NCI-H510A (cell line): ENCODE measurements around the gene TAF7.
"Not testable (repeated sequence)": the region's sequence is repeated elsewhere in the genome, so short reads cannot be mapped to it uniquely, and the experiment has no call there.

Experiments
- DNase-seq: peaks from one replicate; lab custom pipeline; 2025; lab: John Stamatoyannopoulos, UW

The TAF7 gene

DNA sequence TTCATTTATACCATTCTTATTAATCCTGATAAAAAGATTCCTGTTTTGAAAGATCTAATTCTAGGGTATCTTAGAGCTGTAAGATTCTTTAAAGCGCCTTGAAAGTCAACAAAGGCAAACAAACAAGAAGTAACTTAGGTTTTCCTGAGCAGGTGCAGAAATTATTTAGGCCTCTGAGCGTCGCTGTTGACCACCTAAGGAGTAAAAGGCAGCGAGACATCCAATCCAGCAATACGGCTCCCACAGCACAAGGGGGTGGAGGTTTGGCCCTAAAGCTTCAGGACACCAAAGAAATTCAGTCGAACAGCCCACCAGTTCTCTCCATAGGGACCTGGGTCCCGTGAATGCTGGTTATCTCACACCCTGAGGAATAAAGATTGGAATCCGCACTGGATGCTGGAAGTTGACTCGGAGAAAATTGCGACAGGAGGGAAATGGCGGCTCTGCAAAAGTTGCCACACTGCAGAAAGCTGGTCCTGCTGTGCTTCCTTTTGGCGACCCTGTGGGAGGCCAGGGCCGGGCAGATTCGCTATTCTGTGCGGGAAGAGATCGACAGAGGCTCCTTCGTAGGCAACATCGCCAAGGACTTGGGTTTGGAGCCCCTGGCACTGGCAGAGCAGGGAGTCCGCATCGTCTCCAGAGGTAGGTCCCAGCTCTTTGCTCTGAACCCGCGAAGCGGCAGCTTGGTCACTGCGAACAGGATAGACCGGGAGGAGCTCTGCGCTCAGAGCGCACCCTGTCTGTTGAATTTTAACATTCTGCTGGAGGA lies 18.1 kb upstream of the TAF7 start, which contains the start of gene PCDHGA2:
PCDHGA2 (plus strand) TSS at position 223 of the 769 bp plus-strand sequence.
- DNase-seq, result no peak

DNA sequence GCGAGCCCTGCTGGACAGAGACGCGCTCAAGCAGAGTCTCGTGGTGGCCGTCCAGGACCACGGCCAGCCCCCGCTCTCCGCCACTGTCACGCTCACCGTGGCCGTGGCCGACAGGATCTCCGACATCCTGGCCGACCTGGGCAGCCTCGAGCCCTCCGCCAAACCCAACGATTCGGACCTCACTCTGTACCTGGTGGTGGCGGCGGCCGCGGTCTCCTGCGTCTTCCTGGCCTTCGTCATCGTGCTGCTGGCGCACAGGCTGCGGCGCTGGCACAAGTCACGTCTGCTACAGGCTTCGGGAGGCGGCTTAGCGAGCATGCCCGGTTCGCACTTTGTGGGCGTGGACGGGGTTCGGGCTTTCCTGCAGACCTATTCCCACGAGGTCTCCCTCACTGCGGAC lies 12.0 kb upstream of the TAF7 start:
- DNase-seq, result not testable (repeated sequence)

DNA sequence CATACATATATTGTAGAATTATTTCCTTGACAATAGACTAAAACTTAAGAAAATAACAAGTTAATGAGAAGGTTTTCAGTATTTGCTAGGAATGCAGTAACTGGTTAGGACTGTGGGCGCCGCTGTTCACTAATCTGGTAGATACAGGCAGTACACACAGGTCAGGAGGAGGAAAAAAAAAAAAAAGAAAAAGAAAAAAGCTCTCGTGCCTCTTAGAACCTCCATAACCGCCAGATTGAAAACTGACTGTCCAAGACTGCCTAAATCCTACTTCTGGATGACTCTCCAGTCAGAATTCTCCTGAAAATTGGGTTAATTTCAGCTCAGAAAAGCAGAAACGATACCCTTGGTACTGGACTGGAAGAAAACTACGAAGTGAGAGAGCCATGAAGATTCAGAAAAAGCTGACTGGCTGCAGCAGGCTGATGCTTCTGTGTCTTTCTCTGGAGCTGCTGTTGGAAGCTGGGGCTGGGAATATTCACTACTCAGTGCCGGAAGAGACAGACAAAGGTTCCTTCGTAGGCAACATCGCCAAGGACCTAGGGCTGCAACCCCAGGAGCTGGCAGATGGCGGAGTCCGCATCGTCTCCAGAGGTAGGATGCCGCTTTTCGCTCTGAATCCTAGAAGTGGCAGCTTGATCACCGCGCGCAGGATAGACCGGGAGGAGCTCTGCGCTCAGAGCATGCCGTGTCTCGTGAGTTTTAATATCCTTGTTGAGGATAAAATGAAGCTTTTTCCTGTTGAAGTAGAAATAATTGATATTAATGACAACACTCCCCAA lies 9.9 kb upstream of the TAF7 start, which contains the start of gene PCDHGA1:
PCDHGA1 (plus strand) TSS at position 216 of the 782 bp plus-strand sequence.
- DNase-seq, result no peak

DNA sequence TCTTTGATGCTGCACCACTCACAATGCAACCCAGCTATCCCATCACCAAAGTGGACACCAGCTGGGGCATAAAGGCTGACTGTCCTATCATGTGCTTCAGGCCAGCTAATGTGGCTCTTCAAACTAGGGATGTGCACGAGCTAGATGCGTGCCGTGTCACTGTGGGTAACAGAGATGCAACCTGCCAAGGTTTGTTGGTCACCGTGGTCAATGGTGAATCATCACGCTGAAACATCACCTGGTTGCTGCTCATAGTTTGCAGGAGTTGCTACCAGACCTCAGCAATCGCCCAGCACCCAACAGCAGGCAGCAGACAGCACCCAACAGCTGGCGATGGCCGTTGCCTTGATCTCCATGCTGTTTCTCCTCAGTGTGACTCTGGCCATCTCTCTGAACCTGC lies 7.6 kb upstream of the TAF7 start:
- DNase-seq, result no peak

DNA sequence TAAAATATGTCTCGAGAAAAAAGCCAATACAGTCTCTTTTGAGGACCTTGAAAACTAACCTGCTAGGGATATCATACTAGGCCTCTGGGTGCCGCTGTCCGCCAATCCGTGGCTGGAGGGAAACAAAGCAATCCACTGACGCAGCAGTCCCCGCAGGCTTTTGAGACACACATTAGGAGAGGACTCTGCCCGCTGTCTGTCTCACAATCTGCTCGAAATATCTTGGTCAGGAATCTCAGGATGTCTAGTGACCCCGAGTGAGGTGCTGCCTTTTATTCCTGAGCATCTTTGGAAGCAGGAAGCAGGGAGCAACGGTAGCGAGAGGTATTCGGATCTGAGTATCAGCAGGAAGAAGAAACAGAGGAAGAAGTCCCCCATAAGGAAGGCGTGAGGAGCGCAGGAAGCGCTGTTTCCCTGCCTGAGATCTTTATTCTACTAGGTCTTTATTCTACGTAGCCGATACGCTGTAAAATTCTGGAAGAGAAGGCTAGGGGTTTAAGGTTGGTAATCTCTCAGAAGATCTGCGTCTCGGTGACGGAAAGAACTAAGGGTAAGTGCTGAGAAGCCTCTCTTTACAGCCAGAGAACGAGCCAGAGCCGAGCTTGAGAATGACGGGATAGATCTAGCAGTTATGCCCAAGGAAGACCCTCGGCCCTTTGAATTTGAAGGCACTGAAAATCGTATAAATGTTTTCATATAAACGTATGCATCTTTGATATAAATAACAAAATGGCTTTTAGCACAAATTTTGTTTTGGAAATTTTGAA lies 5.7 kb upstream of the TAF7 start:
- DNase-seq, result no peak

DNA sequence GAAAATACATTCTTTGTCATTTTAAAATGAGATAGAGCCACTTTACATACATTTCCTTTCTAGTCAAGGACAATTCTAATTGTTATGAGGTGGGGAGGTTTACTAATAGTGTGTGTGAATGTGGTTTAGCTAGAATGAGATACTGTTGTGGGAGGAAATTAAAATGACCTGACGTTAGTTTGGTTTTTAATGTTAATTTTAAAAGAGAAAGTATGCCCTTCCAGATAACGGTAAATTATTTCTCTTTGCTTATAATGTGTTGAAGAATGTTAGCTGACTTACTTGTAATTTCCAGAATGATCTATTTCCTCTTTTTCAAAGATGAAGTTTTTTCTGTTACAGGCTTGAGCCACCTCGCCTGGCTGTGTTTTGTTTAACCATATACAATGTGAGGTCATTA lies 1.7 kb upstream of the TAF7 start:
- DNase-seq, result no peak

DNA sequence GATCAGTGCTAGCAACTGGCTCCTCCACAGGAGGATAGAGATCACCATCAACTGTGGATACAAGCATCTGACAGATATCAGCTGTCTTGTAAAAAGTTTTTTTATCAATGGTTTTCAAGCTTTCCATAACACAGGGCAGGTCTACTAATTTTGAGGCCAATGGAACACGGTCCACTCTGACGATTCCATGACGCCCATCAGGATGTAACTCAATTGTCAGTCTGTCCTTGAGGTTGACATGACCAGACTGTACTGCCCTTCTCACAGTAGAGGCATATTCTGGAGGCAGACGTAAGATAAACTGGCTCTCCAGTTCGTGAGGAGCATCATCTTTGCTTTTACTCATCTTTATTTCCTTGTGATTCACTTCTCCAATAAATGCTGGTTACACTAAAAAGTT lies 885 bp downstream of the TAF7 start:
- no peak for DNase-seq

DNA sequence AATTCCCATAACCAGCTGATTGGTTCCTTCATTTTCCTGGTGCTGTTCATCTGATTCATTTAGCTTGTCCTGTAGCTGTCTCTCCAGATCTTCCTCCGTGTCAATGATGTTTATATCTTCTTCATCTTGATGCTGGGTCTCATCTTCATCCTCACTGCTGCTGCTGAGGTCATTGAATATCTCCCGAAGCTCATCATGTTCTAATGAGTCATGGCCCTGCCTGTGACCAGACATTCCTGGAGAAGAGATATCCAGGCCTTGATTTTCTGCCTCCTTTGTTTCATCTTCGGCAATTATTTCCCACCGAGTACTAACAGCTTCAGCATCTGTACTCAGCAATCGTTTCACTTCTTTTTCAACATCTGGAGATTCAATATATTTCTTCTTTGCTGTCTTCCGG lies 1.4 kb downstream of the TAF7 start:
- no peak for DNase-seq

DNA sequence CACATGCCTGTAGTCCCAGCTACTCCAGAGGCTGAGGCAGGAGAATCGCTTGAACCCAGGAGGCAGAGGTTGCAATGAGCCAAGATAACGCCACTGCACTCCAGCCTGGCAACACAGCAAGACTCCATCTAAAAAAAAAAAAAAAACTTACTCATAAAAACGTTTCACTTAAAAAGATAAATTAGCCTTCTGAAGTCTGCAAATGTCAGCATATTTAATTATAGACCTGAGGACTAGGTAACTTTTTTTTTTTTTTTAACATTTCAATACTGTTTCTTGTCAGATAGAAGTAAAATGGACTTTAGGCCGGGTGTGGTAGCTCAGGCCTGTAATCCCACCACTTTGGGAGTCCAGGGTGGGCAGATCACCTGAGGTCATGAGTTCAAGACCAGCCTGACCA lies 3.6 kb downstream of the TAF7 start:
- DNase-seq, result not testable (repeated sequence)

DNA sequence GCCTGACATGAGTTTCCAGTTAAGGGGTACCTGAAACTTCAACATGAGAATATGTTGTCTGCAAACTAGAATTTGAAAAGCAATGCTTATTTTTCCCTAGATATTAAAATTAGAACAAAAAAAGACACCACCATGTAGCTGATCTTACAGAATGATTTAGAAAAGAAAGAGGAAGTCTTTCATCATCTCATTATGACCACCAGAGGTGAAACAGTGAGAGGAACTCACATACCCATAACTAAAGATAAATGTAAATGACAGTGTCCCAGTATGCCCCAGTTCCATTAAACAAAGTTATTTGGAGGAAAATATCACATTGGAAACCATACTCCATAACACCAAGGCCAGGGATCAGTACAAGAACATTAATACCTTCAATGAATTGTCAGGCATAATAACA lies 6.9 kb downstream of the TAF7 start:
- no peak for DNase-seq

DNA sequence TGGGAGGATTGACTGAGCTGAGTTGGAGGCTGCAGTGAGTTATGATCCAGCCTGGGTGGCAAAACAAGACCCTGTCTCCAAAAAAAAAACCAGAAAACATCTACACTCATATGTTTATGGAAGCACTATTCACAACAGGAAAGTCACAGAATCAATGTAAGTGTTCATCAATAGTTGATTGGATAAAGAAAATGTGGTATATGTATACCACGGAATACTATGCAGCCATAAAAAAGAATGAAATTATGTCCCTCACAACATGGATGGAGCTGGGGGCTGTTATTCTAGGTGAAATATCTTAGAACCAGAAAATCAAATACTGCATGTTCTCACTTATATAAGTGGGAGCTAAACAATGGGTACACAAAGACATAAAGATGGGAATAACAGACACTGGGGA lies 14.0 kb downstream of the TAF7 start:
- no peak for DNase-seq

DNA sequence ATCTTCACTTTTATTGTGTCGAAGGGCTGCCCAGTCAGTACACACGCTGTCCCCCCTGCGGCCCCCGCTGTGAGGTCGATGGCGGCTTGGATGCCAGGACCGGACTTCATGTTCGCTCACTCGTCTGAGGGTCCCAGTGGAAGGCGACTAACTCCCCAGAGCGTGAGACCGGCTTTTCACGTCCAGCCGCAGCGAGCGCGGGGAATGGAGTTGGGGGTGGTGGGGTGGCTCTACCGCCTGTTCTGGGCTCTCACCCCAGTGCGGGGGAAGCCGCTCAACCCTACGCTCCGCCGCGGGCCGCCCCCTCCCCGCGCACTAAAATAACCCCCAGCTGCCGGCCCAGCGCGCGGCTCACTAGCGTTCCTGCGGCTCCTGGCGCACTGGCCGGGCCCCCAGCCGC lies 16.8 kb downstream of the TAF7 start, which contains the start of gene SLC25A2:
SLC25A2 (minus strand) TSS at position 294 of the 400 bp plus-strand sequence; CDS start at position 110, 184 bp downstream.
- DNase-seq, result no peak

DNA sequence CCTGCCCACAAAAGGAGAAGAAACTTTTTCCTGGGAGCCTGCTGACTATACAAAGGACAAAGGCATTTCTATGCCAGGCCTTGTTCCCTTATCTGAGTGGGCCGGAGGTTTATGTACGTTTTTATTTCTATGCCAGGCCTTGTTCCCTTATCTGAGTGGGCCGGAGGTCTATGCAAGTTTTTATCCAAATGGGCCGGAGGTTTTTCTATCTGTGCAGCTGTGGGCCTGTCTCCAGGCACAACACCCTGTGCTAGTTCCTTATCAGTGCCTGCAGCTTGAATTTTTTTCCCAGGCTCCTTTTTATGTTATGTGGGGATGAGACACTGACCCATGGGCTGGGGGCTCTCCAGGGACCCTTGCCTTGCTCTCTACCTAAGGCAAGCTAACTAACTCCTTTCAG lies 22.2 kb downstream of the TAF7 start:
- DNase-seq, result no peak

DNA sequence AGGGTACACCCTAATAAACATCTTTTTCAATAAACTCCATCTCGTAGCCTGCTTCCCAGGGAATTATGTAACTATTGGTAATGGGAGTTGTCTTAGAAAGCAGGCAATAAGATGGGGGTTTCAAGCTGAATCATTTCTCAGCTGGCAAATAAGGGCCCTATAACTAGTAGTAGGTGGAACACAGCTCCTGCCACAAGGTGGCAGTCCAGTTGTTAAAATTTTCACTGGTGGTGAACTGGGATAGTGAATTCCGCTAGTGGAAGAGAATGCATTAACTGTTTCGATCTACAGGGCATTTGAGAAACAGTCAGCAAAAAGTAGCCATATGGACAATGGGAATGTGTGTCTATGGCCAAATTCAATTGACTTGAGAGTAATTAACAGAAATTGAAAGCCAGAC lies 47.7 kb downstream of the TAF7 start:
- no peak for DNase-seq

DNA sequence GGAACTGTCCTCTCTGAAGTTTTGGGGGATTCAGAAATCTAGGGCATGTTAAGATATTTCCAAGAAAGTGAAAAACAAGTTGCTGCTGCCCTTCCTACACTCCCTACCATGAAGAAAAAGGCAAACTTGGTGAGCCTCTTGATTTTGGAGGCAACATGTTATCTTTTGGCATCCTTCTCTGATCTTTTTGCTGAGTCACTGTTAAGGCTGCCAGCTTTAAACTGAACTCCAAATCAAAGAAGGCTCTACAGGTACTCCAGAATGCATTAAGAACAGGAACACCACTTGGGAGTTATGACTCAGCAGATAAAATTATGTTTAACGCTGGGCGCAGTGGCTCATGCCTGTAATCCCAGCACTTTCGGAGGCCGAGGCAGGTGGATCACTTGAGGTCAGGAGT lies 51.4 kb downstream of the TAF7 start:
- no peak for DNase-seq
